Stomach (tissue), 9 donors: ENCODE measurements around the gene MLXIP. TPM values are rescaled to one million over a fixed set of nuclear protein-coding genes. Genes with fewer than 3 reads are reported as not detected.

Source experiments
- DNase-seq, 2 donors: peaks; one replicate each; pipeline versions ENCODE4 v3.0.0 to v3.0.0-alpha.2; 2013 to 2019
- H3K27ac ChIP-seq, 5 donors: fragments of 200-600 bp in 4 of 5; sonication (generic) in 4 of 5; one replicate each; pipeline ENCODE4 v1.5.1; 2013 to 2019; ENCODE audit warnings: mild to moderate bottlenecking in 1 of 5, moderate library complexity in 1 of 5
- H3K27me3 ChIP-seq, 3 donors: fragments of 200-600 bp; sonication (generic); one replicate each; pipeline ENCODE4 v1.5.1; 2017 to 2019; ENCODE audit warnings: mixed run types in 1 of 3
- H3K36me3 ChIP-seq, 4 donors: fragments of 200-600 bp; sonication (generic); 1 replicate in 3 of 4; 2 replicates in 1 of 4; pipeline ENCODE4 v1.5.1; 2016 to 2019
- H3K4me1 ChIP-seq, 4 donors: fragments of 200-600 bp; sonication (generic); one replicate each; pipeline ENCODE4 v1.5.1; 2016 to 2019
- H3K4me3 ChIP-seq, 4 donors: fragments of 200-600 bp; sonication (generic) in 3 of 4; one replicate each; pipeline ENCODE4 v1.5.1; 2016 to 2019; ENCODE audit warnings: mild to moderate bottlenecking in 1 of 4
- H3K9me3 ChIP-seq, 4 donors: fragments of 200-600 bp; sonication (generic); one replicate each; pipeline ENCODE4 v1.5.1; 2016 to 2019
- CTCF ChIP-seq, 7 experiments: fragments of 450-650 bp in 4 of 7; fragments of 200-600 bp in 3 of 7; sonication (generic) in 3 of 7; IDR thresholded peaks; one replicate each; pipeline ENCODE4 v1.5.1; 2016 to 2019; ENCODE audit warnings: antibody characterized with exemption in 7 of 7, control low read depth in 2 of 7, mild to moderate bottlenecking in 1 of 7
- EP300 ChIP-seq: sonication (generic); formaldehyde crosslinking; IDR thresholded peaks from one replicate; pipeline ENCODE4 v1.6.1; 2017; ENCODE audit warnings: antibody characterized with exemption
- POLR2A ChIP-seq, 4 donors: fragments of 450-650 bp; IDR thresholded peaks; one replicate each; pipeline ENCODE4 v1.6.1; 2016; ENCODE audit warnings: antibody characterized with exemption in 4 of 4, control low read depth in 2 of 4, mild to moderate bottlenecking in 1 of 4, moderate library complexity in 1 of 4
- POLR2AphosphoS5 ChIP-seq, 3 donors: sonication (generic); formaldehyde crosslinking; IDR thresholded peaks; one replicate each; pipeline ENCODE4 v1.6.1; 2016; ENCODE audit warnings: antibody characterized with exemption in 3 of 3
- WGBS, 5 donors: extraction: QIAGEN DNeasy Blood & Tissue Kit in 3 of 5; methylation state at CpG; one replicate each; pipeline versions ENCODE4 v1.1.5 to v1.1.7; 2013 to 2018; 5-methylcytosine and 5-hydroxymethylcytosine counted together
- intact Hi-C: fragments of 100-400 bp; cut with DNase I; formaldehyde crosslinking; loops from one replicate; pipeline ENCODE4 v1.15.1; 2023; ENCODE audit warnings: low total_unique reads
- polyA plus RNA-seq, 3 donors: library from polyadenylated mRNA; stranded (reverse); fragments of 200-250 nt; gene quantifications; one replicate each; pipeline ENCODE4 v1.2.3, GENCODE V29; 2013
- total RNA-seq, 5 donors: library from RNA; depleted of rRNA; stranded (reverse); fragments of >200 nt; gene quantifications; one replicate each; pipeline versions ENCODE4 v1.1.0 to v1.2.3, GENCODE V29; 2014 to 2016
- donor health status: healthy with polysubstance abuse.
- donor health status: Bipolar disorder and iron deficiency.
- donor health status: healthy.

Gene MLXIP
- total and polyA plus RNA-seq, 8 donors: 12.3 to 140 (median 34.8) TPM

- no peak overlapping the region for H3K27ac ChIP-seq
- H3K9me3 ChIP-seq: no peaks in the 10 kb centered on the region
- peaks cover 0 to 7% (median 5%) of the 10 kb centered on the region in 4 donors for H3K36me3 ChIP-seq
- intact Hi-C loops: no loop called here
- no peaks in the 10 kb centered on the region for H3K27me3 ChIP-seq
- 91 to 98% (median 91%) methylated on average over 9 to 13 of the region's 13 CpGs for WGBS, 5 donors
- DNase-seq: no peak
- peaks cover 0 to 22% (median 4%) of the 10 kb centered on the region in 4 donors for H3K4me1 ChIP-seq
- H3K4me3 ChIP-seq: no peak overlapping the region
- TF ChIP-seq POLR2AphosphoS5 (IDR thresholded peaks at IDR 0.05) (no peak), CTCF (IDR thresholded peaks at IDR 0.05) (no peak), EP300 (no peak), POLR2A (IDR thresholded peaks at IDR 0.05) (no peak)
Observed at GRCh38 chr12:122030424-122031035, 48.0 kb upstream of the MLXIP start.

- no peak overlapping the region for H3K27ac ChIP-seq
- H3K36me3 ChIP-seq: peaks cover 6 to 18% (median 16%) of the 10 kb centered on the region in 4 donors
- no peaks in the 10 kb centered on the region for H3K27me3 ChIP-seq
- peaks cover 0 to 22% (median 4%) of the 10 kb centered on the region in 4 donors for H3K4me1 ChIP-seq
- H3K4me3 ChIP-seq: no peak overlapping the region
- peak; percentile 62 to 65 for DNase-seq
- intact Hi-C loops: no loop called here
- 63 to 81% (median 68%) methylated on average over 13 to 21 of the region's 21 CpGs for WGBS, 5 donors
- no peaks in the 10 kb centered on the region for H3K9me3 ChIP-seq
- TF ChIP-seq CTCF (IDR thresholded peaks at IDR 0.05) (peak in 5 of 7 experiments; percentile 51 to 86 (median 75)), POLR2AphosphoS5 (IDR thresholded peaks at IDR 0.05) (no peak)
Observed at GRCh38 chr12:122031342-122032216, 47.0 kb upstream of the MLXIP start.

GRCh38 chr12:122032580-122032979, 46.0 kb upstream of the MLXIP start:
- intact Hi-C loops: no loop called here
- Histone ChIP-seq H3K27me3 (no peaks in the 10 kb centered on the region), H3K4me3 (no peak overlapping the region), H3K9me3 (no peaks in the 10 kb centered on the region), H3K4me1 (peaks cover 0 to 22% (median 4%) of the 10 kb centered on the region in 4 donors), H3K27ac (no peak overlapping the region), H3K36me3 (peaks cover 6 to 26% (median 26%) of the 10 kb centered on the region in 4 donors)
- 87 to 93% (median 92%) methylated on average over 11 of the region's 11 CpGs for WGBS, 5 donors
- TF ChIP-seq EP300: no peak
- no peak for TF ChIP-seq POLR2A (IDR thresholded peaks at IDR 0.05)
- no peak for TF ChIP-seq POLR2AphosphoS5 (IDR thresholded peaks at IDR 0.05)
- TF ChIP-seq CTCF (IDR thresholded peaks at IDR 0.05): no peak
- no peak for DNase-seq

- Histone ChIP-seq H3K27ac (no peak overlapping the region), H3K4me1 (peaks cover 0 to 4% (median 0%) of the 10 kb centered on the region in 4 donors), H3K36me3 (peaks cover 6 to 42% (median 29%) of the 10 kb centered on the region in 4 donors), H3K4me3 (no peak overlapping the region), H3K27me3 (no peaks in the 10 kb centered on the region), H3K9me3 (no peaks in the 10 kb centered on the region)
- intact Hi-C loops: no loop called here
- 42 to 64% (median 46%) methylated on average over 8 of the region's 8 CpGs for WGBS, 5 donors
- TF ChIP-seq CTCF (IDR thresholded peaks at IDR 0.05) (no peak), POLR2AphosphoS5 (IDR thresholded peaks at IDR 0.05) (no peak), POLR2A (IDR thresholded peaks at IDR 0.05) (no peak), EP300 (no peak)
- DNase-seq: peak in 1 of 2 donors; percentile 59
Observed at GRCh38 chr12:122035292-122035691, 43.3 kb upstream of the MLXIP start.
